CMK (cell line): ENCODE results near the gene RNU11.
"Not testable (repeated sequence)": the region's sequence is repeated elsewhere in the genome, so short reads cannot be mapped to it uniquely, and the experiment has no call there.

Experiments used
- DNase-seq: peaks from one replicate; pipeline ENCODE4 v3.0.0-alpha.2; 2010; ENCODE audit warnings: low read depth

Gene RNU11

DNA sequence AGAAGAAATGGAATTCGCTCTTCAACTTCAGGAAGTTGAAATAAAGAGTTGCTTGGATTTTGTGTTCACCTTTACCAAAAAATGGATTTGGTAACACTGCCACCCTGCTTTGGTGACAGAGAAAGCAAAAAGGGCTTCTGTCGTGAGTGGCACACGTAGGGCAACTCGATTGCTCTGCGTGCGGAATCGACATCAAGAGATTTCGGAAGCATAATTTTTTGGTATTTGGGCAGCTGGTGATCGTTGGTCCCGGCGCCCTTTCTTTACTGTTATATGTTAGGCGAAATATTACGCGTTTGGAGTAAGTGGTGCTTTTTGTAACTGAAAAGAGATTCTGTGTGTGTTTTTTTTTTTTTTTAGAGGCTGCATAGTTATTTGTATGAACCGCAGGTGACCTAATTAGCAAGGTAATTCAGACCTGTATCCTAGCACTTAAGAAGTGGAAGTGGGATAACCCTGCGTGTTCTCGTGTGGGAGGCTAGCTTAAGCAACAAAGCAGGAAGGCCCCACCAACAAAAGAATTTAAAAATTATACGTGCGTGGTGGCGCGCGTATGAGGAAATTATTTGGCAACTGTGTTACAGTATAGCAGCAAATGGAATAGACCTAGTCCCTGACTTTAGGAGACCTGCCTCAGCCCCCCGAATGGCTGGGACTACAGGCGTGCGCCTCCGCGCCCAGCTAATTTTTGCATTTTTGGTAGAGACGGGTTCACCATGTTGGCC, at the start of gene RNU11:
Gene RNU11, plus strand, starts transcription at position 127 of the 725 bp plus-strand sequence.
- DNase-seq = peak; percentile 94

GRCh38 chr1:28601696-28602095, 46.7 kb upstream of the RNU11 start:
- DNase-seq = no peak

GRCh38 chr1:28602536-28603439, 45.6 kb upstream of the RNU11 start:
- no peak for DNase-seq

GRCh38 chr1:28604411-28604810, 44.0 kb upstream of the RNU11 start:
- no peak for DNase-seq

- no peak for DNase-seq
These were observed 43.4 kb upstream of the RNU11 start for GRCh38 chr1:28604962-28605361.

- DNase-seq = no peak
These were observed 41.6 kb upstream of the RNU11 start for GRCh38 chr1:28606771-28607170.

DNA sequence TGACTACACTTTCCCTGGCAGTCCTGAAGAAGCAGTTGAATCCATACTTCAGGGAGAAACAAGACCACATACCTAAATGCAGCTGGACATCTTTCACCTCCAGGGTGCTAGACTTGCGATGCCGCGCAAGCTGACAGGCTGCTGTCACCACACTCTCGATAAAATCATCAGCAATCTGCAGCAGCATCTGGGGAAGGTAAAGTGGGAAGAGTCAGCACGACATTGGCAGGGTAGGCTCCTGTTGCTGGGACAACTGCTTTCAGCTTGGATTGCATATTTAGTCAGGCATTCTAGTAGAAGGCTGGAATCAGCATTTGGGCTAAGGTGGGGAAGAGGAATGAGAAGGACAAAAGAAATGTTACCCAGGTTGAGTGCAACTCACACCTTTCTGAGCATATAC, 35.2 kb upstream of the RNU11 start:
- DNase-seq = no peak

DNA sequence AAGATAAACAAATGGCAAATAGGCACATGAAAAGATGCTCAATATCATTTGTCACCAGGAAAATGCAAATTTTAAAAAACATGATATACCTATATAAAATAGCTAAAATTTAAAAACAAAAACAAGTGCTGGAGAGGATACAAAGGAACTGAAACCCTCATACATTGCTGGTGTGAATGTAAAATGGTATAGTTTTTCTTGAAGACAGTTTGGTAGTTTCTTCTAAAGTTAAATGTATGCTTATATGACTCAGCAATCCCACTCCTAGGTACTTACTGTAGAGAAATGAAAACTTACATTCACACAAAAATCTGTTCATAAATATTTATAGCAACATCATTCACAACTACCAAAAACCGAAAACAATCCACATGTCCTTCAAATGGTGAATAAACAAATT, 16.7 kb upstream of the RNU11 start:
- DNase-seq = no peak

GRCh38 chr1:28632560-28632959, 15.8 kb upstream of the RNU11 start:
- no peak for DNase-seq

DNA sequence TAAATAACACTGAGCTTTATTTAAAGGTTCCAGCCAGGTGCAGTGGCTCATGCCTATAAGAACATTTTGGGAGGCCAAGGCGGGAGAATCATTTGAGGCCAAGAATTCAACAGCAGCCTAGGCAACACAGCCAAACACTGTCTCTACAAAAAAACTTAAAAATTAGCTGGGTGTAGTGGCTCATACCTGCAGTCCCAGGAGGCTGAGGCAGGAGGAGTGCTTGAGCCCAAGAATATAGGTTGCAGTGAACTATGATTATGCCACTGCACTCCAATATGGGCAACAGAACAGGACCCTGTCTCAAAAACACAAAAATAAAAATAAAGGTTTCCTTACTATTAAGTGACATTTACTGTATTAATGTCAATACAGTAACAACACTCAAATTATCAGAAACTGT, 7.6 kb upstream of the RNU11 start:
- DNase-seq = no peak

DNA sequence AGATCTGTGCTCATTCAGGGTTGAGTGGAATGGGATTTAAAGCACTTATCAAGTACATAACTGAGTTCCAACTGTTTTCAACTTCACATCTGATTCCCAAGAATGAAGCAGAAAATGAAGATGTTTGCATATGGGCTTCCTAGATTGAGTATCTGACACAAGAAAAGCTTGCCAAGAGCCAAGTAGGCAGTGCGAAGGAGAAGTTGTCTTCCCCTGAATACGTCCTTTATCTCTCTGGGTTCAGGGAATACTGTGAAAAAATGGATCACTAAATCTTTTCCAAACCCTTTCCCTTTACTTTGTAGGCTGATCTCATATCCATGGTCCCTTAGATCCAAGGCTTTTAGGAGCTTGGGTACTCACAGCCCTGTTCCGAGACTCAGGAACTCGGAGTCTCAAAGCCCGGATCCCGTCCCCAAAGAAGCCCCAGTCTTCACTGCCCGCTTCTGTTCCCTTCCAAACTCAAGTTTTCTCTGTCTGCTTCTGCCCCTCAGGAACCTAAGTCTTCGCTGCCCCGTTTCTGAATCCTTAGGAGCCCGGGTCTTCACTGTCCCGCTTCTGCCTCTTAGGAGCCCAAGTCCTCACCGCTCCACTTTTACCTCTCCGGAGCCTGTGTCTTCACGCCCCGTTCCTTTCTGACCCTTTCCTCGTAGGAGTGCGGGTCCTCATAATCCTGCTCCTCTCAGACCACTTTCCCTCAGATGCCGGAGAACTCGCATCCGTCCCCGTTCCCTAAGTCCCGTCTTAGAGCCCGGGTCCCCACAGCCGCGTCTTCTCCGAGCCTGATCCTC, 6.1 kb upstream of the RNU11 start:
- no peak for DNase-seq

DNA sequence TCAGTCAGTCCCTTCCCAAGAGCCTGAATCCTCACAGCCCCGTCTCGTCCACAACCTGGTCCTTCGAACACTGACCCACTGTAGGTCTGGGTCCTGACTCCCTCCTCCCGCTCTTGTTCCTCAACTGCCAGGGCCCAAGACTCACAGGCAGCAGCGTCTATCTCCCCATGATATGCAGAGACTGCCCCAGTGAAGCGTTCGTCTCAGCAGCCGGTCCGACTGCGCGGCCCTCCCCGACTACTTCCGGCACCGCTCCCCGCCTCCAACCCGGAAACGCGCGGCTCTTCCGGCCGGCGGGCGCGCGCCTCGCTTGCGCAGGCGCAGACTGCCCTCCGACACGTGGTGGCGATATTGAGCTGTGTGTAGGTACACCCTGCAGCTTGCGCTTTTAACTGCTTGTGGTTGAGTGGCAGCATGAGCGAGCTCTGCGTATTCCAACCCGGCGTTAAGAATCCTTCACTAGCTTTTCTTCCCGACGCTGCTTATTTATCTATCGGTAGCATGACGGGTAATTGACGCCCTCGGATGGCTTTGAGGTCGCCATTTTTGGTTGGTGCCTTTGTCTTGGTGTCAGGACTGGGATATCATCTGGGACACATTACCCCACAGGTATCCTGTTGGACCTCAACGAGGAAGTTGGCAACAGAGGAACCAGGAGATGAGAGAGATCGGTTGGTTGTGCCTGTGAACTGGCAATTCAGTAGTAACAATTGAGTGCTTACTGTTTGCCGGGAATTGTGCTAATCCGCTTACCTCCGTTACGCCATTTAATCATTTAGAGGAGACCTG, 5.4 kb upstream of the RNU11 start, which contains the start of gene TAF12:
Gene TAF12, minus strand, starts transcription at position 221 of the 789 bp plus-strand sequence. CDS start 20,986 bp downstream, outside the sequence.
- peak; percentile 98 for DNase-seq

DNA sequence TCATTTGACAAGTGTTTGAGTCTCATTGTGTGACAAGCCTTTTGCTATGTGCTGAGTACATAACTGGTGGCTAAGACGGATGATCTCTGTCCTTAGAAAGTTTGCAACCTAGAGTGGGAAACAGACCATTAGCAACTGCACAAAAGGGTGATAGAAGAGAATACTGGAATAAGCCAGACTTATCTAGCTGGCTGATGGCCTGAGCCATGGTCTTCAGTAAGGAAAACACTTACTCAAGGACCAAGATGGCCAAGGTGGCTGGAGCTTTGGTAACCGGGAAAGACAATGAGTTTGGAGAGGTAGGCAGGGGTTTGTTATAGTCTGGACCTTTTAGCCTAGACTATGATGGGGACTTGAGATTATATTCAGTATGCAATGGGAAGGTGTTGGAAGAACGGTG, 3.9 kb upstream of the RNU11 start:
- DNase-seq = no peak

DNA sequence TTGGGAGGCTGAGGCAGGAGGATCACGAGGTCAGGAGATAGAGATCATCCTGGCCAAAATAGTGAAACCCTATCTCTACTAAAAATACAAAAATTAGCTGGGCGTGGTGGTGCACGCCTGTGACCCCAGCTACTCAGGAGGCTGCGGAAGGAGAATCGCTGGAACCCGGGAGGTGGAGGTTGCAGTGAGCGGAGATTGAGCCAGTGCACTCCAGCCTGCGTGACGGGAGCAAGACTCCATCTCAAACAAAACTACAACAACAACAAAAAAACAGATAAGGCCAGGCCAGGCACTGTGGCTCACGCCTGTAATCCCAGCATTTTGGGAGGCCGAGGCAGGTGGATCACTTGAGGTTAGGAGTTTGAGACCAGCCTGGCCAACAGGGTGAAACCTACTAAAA, 3.0 kb upstream of the RNU11 start:
- DNase-seq = not testable (repeated sequence)

DNA sequence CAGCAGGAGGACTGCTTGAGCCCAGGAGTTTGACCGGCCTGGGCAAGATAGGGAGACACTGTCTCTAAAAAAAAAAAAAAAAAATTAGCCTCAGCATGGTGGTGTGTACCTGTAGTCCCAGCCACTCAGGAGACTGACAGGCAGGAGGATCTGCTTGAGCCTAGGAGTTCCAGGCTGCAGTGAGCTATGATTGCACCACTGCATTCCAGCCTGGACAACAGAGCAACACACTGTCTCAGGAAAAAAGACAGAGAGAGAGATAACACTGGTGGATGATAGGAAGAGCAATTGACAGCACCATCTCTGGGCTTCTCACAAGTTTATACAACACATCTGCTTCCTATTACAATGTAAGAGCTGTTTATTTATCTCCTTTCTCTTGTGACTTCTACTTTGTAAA, 2.4 kb upstream of the RNU11 start:
- no peak for DNase-seq

- peak; percentile 85 for DNase-seq
These were observed 359 bp upstream of the RNU11 start for GRCh38 chr1:28648008-28648473.

DNA sequence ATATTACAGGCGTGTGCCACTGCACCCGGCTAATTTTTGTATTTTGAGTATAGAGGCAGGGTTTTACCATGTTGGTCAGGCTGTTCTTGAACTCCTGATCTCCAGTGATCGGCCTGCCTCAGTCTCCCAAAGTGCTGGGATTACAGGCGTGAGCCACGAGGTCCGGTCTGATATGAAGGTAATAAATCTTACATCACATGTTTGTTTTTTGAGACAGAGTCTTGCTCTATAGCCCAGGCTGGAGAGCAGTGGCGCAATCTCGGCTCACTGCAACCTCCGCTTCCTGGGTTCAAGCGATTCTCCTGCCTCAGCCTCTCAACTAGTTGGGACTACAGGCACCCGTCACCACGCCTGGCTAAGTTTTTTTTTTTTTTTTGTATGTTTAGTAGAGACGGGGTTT, 4.7 kb downstream of the RNU11 start:
- DNase-seq = not testable (repeated sequence)

- not testable (repeated sequence) for DNase-seq
These were observed 5.5 kb downstream of the RNU11 start for GRCh38 chr1:28653870-28654269.

GRCh38 chr1:28655448-28656311, 7.3 kb downstream of the RNU11 start:
- not testable (repeated sequence) for DNase-seq

- DNase-seq = no peak
These were observed 7.9 kb downstream of the RNU11 start for GRCh38 chr1:28656335-28656734.
